Activated CD8-positive, alpha-beta memory T cell treated with anti-CD3 and anti-CD28 coated beads, Interleukin-2, amount 10 ng/mL, durations not matched to agents 7 days and 5 days (primary cell): Measurements from ENCODE around the gene ZSCAN32. TPM values are rescaled to one million over a fixed set of nuclear protein-coding genes. Genes with fewer than 3 reads are reported as not detected.
A peak's percentile ranks its signal among the peaks of the same experiment; 100 is the strongest.

ENCODE experiments used
- ATAC-seq: fragments of 150-1000 bp; cut with Tn5 transposase; one replicate; pipeline ENCODE4 v1.10.0; 2021; ENCODE audit warnings: moderate library complexity
- CTCF ChIA-PET: fragments of 350-600 bp; sonication (Branson Sonifier 250); formaldehyde crosslinking; loops from one replicate; lab custom pipeline; 2021; ENCODE audit warnings: antibody characterized with exemption; lab: Charles Lee
- DNase-seq: peaks from one replicate; pipeline ENCODE4 v3.0.0-alpha.2; 2020
- H3K27ac Mint-ChIP-seq: one replicate; pipeline ENCODE4 v1.8.0; 2021; ENCODE audit warnings: mild to moderate bottlenecking, mixed read lengths
- H3K27me3 Mint-ChIP-seq: one replicate; pipeline ENCODE4 v1.8.0; 2021; ENCODE audit warnings: mixed read lengths
- H3K36me3 Mint-ChIP-seq: one replicate; pipeline ENCODE4 v1.8.0; 2021; ENCODE audit warnings: mild to moderate bottlenecking, mixed read lengths
- H3K4me1 Mint-ChIP-seq: one replicate; pipeline ENCODE4 v1.8.0; 2021; ENCODE audit warnings: mixed read lengths
- H3K4me3 Mint-ChIP-seq: one replicate; pipeline ENCODE4 v1.8.0; 2021; ENCODE audit warnings: mild to moderate bottlenecking, moderate library complexity, mixed read lengths
- H3K9me3 Mint-ChIP-seq: one replicate; pipeline ENCODE4 v1.8.0; 2022; ENCODE audit warnings: low read depth, mixed read lengths
- total RNA-seq, 2 experiments: library from RNA; stranded (reverse); gene quantifications; one replicate each; pipeline ENCODE4 v1.2.3, GENCODE V29; 2021

Gene ZSCAN32
- total RNA-seq, 2 experiments from 2014 or later, result 15.6 to 18.2 TPM

- ATAC-seq (no peak), DNase-seq (no peak)
- H3K27me3 Mint-ChIP-seq, result no peaks in the 10 kb centered on the region
- H3K9me3 Mint-ChIP-seq, result peaks cover 36% of the 10 kb centered on the region
- no peaks in the 10 kb centered on the region for H3K4me1 Mint-ChIP-seq
- no peak overlapping the region for H3K4me3 Mint-ChIP-seq
- no peak overlapping the region for H3K27ac Mint-ChIP-seq
- H3K36me3 Mint-ChIP-seq, result peaks cover 84% of the 10 kb centered on the region
- CTCF ChIA-PET, result interaction anchor here (1.0 kb wide), 1 partner anchor 13 kb away, joined by 3 read pairs; the partner anchor contains the start of gene ZNF174
Observed at GRCh38 chr16:3388325-3388724, 12.5 kb downstream of the ZSCAN32 start.

DNA sequence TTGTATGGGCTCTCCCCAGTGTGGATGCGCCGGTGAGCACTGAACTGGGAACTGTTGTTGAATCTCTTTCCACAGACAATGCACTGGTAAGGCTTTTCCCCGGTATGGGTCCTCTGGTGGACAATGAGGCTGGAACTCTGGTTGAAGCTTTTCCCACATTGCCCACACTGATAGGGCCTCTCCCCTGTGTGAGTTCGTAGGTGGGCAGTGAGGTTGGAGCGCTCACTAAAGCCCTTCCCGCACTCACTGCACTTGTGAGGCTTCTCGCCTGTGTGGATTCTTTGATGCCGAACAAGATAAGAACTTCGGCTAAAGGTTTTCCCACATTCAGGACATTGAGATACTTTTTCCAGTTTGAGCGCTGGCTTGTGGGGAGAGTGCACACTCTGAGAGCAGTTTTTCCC, 17.8 kb downstream of the ZSCAN32 start:
- H3K4me1 Mint-ChIP-seq, result no peaks in the 10 kb centered on the region
- DNase-seq (no peak), ATAC-seq (no peak)
- H3K4me3 Mint-ChIP-seq, result no peak overlapping the region
- H3K36me3 Mint-ChIP-seq, result peaks cover 78% of the 10 kb centered on the region
- CTCF ChIA-PET, result interaction anchor here (1.5 kb wide), 1 partner anchor 18 kb away, joined by 3 read pairs; the partner anchor contains the start of genes ZNF174 and ZSCAN32
- peaks cover 53% of the 10 kb centered on the region for H3K9me3 Mint-ChIP-seq
- no peak overlapping the region for H3K27ac Mint-ChIP-seq
- no peaks in the 10 kb centered on the region for H3K27me3 Mint-ChIP-seq

- Mint-ChIP-seq H3K36me3 (peaks cover 40% of the 10 kb centered on the region), H3K4me1 (no peaks in the 10 kb centered on the region), H3K27me3 (no peaks in the 10 kb centered on the region), H3K27ac (no peak overlapping the region), H3K4me3 (no peak overlapping the region), H3K9me3 (peaks cover 45% of the 10 kb centered on the region)
- no peak for DNase-seq
- ATAC-seq, result no peak
- CTCF ChIA-PET, result interaction anchor here (1.3 kb wide), 1 partner anchor 74 kb away, joined by 3 read pairs; no protein-coding TSS in a partner anchor
Observed at GRCh38 chr16:3377917-3378316, 22.9 kb downstream of the ZSCAN32 start.

DNA sequence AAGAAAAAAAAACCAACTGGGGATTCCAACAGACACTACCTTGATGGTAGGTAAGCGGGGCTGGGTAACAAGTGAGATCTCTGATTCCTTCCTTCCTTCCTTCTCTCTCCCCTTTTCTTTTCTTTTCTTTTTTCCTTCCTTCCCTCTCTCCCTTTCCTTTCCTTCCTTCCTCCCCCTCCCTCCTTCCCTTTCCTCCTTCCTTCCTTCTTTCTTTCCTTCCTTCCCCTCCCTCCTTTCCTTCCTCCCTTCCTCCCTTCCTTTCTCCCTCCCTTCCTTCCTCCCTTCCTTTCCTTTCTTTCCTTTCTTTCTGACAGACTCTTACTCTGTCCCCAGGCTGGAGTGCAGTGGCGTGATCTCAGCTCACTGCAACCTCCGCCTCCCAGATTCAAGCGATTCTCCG, 25.1 kb downstream of the ZSCAN32 start:
- peaks cover 29% of the 10 kb centered on the region for H3K9me3 Mint-ChIP-seq
- no peaks in the 10 kb centered on the region for H3K27me3 Mint-ChIP-seq
- H3K4me3 Mint-ChIP-seq, result no peak overlapping the region
- DNase-seq, result no peak
- no peaks in the 10 kb centered on the region for H3K4me1 Mint-ChIP-seq
- H3K36me3 Mint-ChIP-seq, result peaks cover 20% of the 10 kb centered on the region
- no peak for ATAC-seq
- CTCF ChIA-PET, result no interaction called here
- no peak overlapping the region for H3K27ac Mint-ChIP-seq

DNA sequence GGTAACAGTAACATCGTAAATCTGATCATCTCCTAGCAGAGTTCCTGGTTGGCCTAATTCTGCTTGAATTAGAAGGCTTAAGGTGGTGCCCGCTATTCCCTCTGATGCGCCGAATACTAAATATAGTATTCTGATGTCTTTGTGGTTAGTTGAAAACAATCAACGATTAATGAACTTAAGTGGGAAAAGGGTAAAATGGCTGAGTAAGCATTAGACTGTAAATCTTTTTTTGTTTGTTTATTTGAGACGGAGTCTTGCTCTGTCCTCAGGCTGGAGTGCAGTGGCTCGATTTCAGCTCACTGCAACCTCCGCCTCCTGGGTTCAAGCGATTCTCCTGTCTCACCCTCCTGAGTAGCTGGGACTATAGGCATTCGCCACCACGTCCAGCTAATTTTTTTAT, 31.7 kb downstream of the ZSCAN32 start:
- ATAC-seq, result no peak
- peaks cover 18% of the 10 kb centered on the region for H3K36me3 Mint-ChIP-seq
- peaks cover 18% of the 10 kb centered on the region for H3K4me1 Mint-ChIP-seq
- H3K4me3 Mint-ChIP-seq, result no peak overlapping the region
- H3K9me3 Mint-ChIP-seq, result peaks cover 11% of the 10 kb centered on the region
- H3K27me3 Mint-ChIP-seq, result no peaks in the 10 kb centered on the region
- CTCF ChIA-PET, result no interaction called here
- H3K27ac Mint-ChIP-seq, result no peak overlapping the region
- DNase-seq, result no peak

GRCh38 chr16:3364774-3365427, 35.9 kb downstream of the ZSCAN32 start:
- H3K4me1 Mint-ChIP-seq, result peaks cover 20% of the 10 kb centered on the region
- peak overlapping the region; percentile 88 for H3K27ac Mint-ChIP-seq
- H3K4me3 Mint-ChIP-seq, result peak overlapping the region; percentile 71
- peaks cover 19% of the 10 kb centered on the region for H3K36me3 Mint-ChIP-seq
- CTCF ChIA-PET, result interaction anchor here (1.0 to 1.3 kb wide), 3 partner anchors 8 to 79 kb away, joined by 3 to 5 read pairs (median 4); partner anchors contain the start of genes NAA60, ZNF174 and ZSCAN32
- peak; percentile 95 for DNase-seq
- peak; percentile 97 for ATAC-seq
- H3K9me3 Mint-ChIP-seq, result peaks cover 13% of the 10 kb centered on the region
- H3K27me3 Mint-ChIP-seq, result peaks cover 3% of the 10 kb centered on the region

- Mint-ChIP-seq H3K27me3 (peaks cover 5% of the 10 kb centered on the region), H3K27ac (peak overlapping the region; percentile 58), H3K36me3 (peaks cover 16% of the 10 kb centered on the region), H3K9me3 (peaks cover 17% of the 10 kb centered on the region), H3K4me3 (no peak overlapping the region), H3K4me1 (peaks cover 20% of the 10 kb centered on the region)
- ATAC-seq (no peak), DNase-seq (no peak)
- CTCF ChIA-PET, result no interaction called here
Observed at GRCh38 chr16:3363793-3364192, 37.0 kb downstream of the ZSCAN32 start.

GRCh38 chr16:3362931-3363330, 37.9 kb downstream of the ZSCAN32 start:
- Mint-ChIP-seq H3K4me3 (no peak overlapping the region), H3K36me3 (peaks cover 14% of the 10 kb centered on the region), H3K4me1 (peaks cover 20% of the 10 kb centered on the region), H3K9me3 (peaks cover 19% of the 10 kb centered on the region), H3K27ac (no peak overlapping the region), H3K27me3 (peaks cover 6% of the 10 kb centered on the region)
- CTCF ChIA-PET, result no interaction called here
- ATAC-seq (no peak), DNase-seq (no peak)

DNA sequence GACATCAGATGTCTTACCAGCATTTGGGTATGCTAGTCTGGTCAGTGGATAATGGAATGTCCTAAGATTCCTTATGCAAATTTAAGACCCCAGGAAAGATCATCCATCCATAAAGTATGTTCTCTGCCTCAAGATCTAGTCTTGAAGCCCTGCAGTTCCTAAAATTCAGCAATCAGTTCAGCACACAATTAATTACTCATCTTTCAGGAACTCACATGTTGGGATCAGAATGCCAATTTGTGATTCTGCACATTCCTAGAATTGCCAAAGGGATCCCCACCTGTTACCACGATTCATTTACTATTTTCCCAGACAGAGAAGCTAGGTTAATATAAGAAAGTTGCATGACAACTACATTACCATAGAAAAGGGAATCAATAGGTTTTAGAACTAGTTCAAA, 41.9 kb downstream of the ZSCAN32 start:
- peaks cover 26% of the 10 kb centered on the region for H3K9me3 Mint-ChIP-seq

GRCh38 chr16:3356118-3356517, 44.7 kb downstream of the ZSCAN32 start:
- Mint-ChIP-seq H3K36me3 (peaks cover 3% of the 10 kb centered on the region), H3K27me3 (peaks cover 6% of the 10 kb centered on the region), H3K4me1 (peaks cover 2% of the 10 kb centered on the region), H3K27ac (no peak overlapping the region), H3K9me3 (peaks cover 19% of the 10 kb centered on the region), H3K4me3 (no peak overlapping the region)
- CTCF ChIA-PET, result no interaction called here
- ATAC-seq (no peak), DNase-seq (no peak)

More for the DNA sequence above, 41.9 kb downstream of the ZSCAN32 start:
- peaks cover 6% of the 10 kb centered on the region for H3K27me3 Mint-ChIP-seq
- H3K36me3 Mint-ChIP-seq, result peaks cover 6% of the 10 kb centered on the region
- H3K4me3 Mint-ChIP-seq, result no peak overlapping the region
- DNase-seq, result no peak
- H3K27ac Mint-ChIP-seq, result no peak overlapping the region
- ATAC-seq, result no peak
- CTCF ChIA-PET, result no interaction called here
- peaks cover under 1% of the 10 kb centered on the region for H3K4me1 Mint-ChIP-seq

- Mint-ChIP-seq H3K27ac (no peak within 1 kb of the TSS), H3K36me3 (peaks cover 3% of the 10 kb centered on the region), H3K4me3 (no peak within 1 kb of the TSS), H3K4me1 (peaks cover 2% of the 10 kb centered on the region), H3K27me3 (peaks cover 6% of the 10 kb centered on the region), H3K9me3 (peaks cover 17% of the 10 kb centered on the region)
- DNase-seq (no peak), ATAC-seq (no peak)
- CTCF ChIA-PET, result no interaction called here
Observed at GRCh38 chr16:3355589-3355988, 45.2 kb downstream of the ZSCAN32 start, which contains the start of gene OR2C1. Gene OR2C1 (plus strand): TSS chr16:3355889. CDS start chr16:3355941, 52 bp downstream.

- DNase-seq (no peak), ATAC-seq (no peak)
- no peak overlapping the region for H3K27ac Mint-ChIP-seq
- no peaks in the 10 kb centered on the region for H3K27me3 Mint-ChIP-seq
- peaks cover 1% of the 10 kb centered on the region for H3K36me3 Mint-ChIP-seq
- H3K4me3 Mint-ChIP-seq, result no peak overlapping the region
- CTCF ChIA-PET, result no interaction called here
- H3K9me3 Mint-ChIP-seq, result peaks cover 2% of the 10 kb centered on the region
- H3K4me1 Mint-ChIP-seq, result peaks cover 2% of the 10 kb centered on the region
Observed at GRCh38 chr16:3349175-3349574, 51.6 kb downstream of the ZSCAN32 start.

GRCh38 chr16:3348547-3349167, 52.1 kb downstream of the ZSCAN32 start:
- Mint-ChIP-seq H3K27ac (no peak overlapping the region), H3K27me3 (no peaks in the 10 kb centered on the region), H3K4me1 (peaks cover 2% of the 10 kb centered on the region), H3K9me3 (peaks cover 2% of the 10 kb centered on the region), H3K4me3 (no peak overlapping the region), H3K36me3 (peaks cover 1% of the 10 kb centered on the region)
- CTCF ChIA-PET, result no interaction called here
- ATAC-seq (no peak), DNase-seq (no peak)

DNA sequence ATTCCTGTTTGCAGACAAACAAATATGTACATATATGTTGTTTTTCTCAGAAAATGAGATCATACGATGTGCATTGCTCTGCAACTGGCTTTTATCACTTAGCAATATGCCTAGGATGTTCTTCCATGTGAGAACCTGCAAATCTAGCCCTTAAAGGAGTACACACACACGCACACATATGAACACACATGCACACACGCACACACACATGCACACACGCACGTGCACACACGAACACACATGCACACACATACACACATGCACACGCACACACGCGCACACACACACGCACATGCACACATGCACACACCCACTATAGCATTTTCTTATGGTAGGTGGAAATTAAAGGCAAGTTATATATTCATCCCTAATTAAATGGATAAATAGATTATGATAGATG, 53.2 kb downstream of the ZSCAN32 start:
- peaks cover 1% of the 10 kb centered on the region for H3K36me3 Mint-ChIP-seq
- CTCF ChIA-PET, result no interaction called here
- H3K4me3 Mint-ChIP-seq, result no peak overlapping the region
- H3K4me1 Mint-ChIP-seq, result no peaks in the 10 kb centered on the region
- no peaks in the 10 kb centered on the region for H3K27me3 Mint-ChIP-seq
- DNase-seq, result no peak
- H3K27ac Mint-ChIP-seq, result no peak overlapping the region
- ATAC-seq, result no peak
- peaks cover 2% of the 10 kb centered on the region for H3K9me3 Mint-ChIP-seq
